ENCODE measurements around the gene OR52A5.

- no peak for TF ChIP-seq CEBPB (IDR thresholded peaks at IDR 0.05)
- no peak for TF ChIP-seq CREB1 (IDR thresholded peaks at IDR 0.05; ENCODE audit: low read depth)
- no peak for TF ChIP-seq NFIC (IDR thresholded peaks at IDR 0.05)
Measured at GRCh38 chr11:5171856-5172255, 33.7 kb upstream of the OR52A5 start.

All from Ishikawa (cell line).